ENCODE data around the gene OR9G4.

The OR9G4 gene

GRCh38 chr11:56750190-56750589 lies 1.7 kb upstream of the OR9G4 start:
- in situ Hi-C loops (cut with MboI; ENCODE audit: low sequenced_read_pairs, unreplicated experiment), result no loop called here
- no peak for TF ChIP-seq CTCF (IDR thresholded peaks at IDR 0.05; ENCODE audit: borderline replicate concordance, control extremely low read depth, extremely low read depth, insufficient read depth, missing control alignments)
- DNase-seq (ENCODE audit: low spot score), result no peak

- TF ChIP-seq CTCF (IDR thresholded peaks at IDR 0.05; ENCODE audit: borderline replicate concordance, control extremely low read depth, extremely low read depth, insufficient read depth, missing control alignments), result no peak
- in situ Hi-C loops (cut with MboI; ENCODE audit: low sequenced_read_pairs, unreplicated experiment), result no loop called here
- no peak for DNase-seq (ENCODE audit: low spot score)
Observed at GRCh38 chr11:56740886-56741285, 7.6 kb downstream of the OR9G4 start.

- no peak for DNase-seq (ENCODE audit: low spot score)
- TF ChIP-seq CTCF (IDR thresholded peaks at IDR 0.05; ENCODE audit: borderline replicate concordance, control extremely low read depth, extremely low read depth, insufficient read depth, missing control alignments), result no peak
- in situ Hi-C loops (cut with MboI; ENCODE audit: low sequenced_read_pairs, unreplicated experiment), result no loop called here
Observed at GRCh38 chr11:56740107-56740506, 8.4 kb downstream of the OR9G4 start.

- in situ Hi-C loops (cut with MboI; ENCODE audit: low sequenced_read_pairs, unreplicated experiment), result no loop called here
- no peak for TF ChIP-seq CTCF (IDR thresholded peaks at IDR 0.05; ENCODE audit: borderline replicate concordance, control extremely low read depth, extremely low read depth, insufficient read depth, missing control alignments)
- no peak for DNase-seq (ENCODE audit: low spot score)
Observed at GRCh38 chr11:56720513-56720912, 28.0 kb downstream of the OR9G4 start.

- TF ChIP-seq CTCF (IDR thresholded peaks at IDR 0.05; ENCODE audit: borderline replicate concordance, control extremely low read depth, extremely low read depth, insufficient read depth, missing control alignments), result no peak
- in situ Hi-C loops (cut with MboI; ENCODE audit: low sequenced_read_pairs, unreplicated experiment), result no loop called here
- no peak for DNase-seq (ENCODE audit: low spot score)
Observed at GRCh38 chr11:56716379-56716854, 32.1 kb downstream of the OR9G4 start.

- in situ Hi-C loops (cut with MboI; ENCODE audit: low sequenced_read_pairs, unreplicated experiment), result no loop called here
- no peak for DNase-seq (ENCODE audit: low spot score)
- TF ChIP-seq CTCF (IDR thresholded peaks at IDR 0.05; ENCODE audit: borderline replicate concordance, control extremely low read depth, extremely low read depth, insufficient read depth, missing control alignments), result no peak
Observed at GRCh38 chr11:56714206-56714605, 34.3 kb downstream of the OR9G4 start.

GRCh38 chr11:56706486-56706885 lies 42.0 kb downstream of the OR9G4 start:
- TF ChIP-seq CTCF (IDR thresholded peaks at IDR 0.05; ENCODE audit: borderline replicate concordance, control extremely low read depth, extremely low read depth, insufficient read depth, missing control alignments), result no peak
- DNase-seq (ENCODE audit: low spot score), result no peak
- in situ Hi-C loops (cut with MboI; ENCODE audit: low sequenced_read_pairs, unreplicated experiment), result no loop called here
